Naive thymus-derived CD4-positive, alpha-beta T cell (primary cell): Measurements from ENCODE around the gene LPAR1. TPM values are rescaled to one million over a fixed set of nuclear protein-coding genes. Genes with fewer than 3 reads are reported as not detected.

Experiments
- ATAC-seq: fragments of 150-1000 bp; cut with Tn5 transposase; 2 replicates; pipeline ENCODE4 v1.10.0; 2021; ENCODE audit warnings: mild to moderate bottlenecking, moderate library complexity
- CTCF ChIA-PET: fragments of 350-600 bp; sonication (Branson Sonifier 250); formaldehyde crosslinking; loops from one replicate; lab custom pipeline; 2021; ENCODE audit warnings: antibody characterized with exemption; lab: Charles Lee
- POLR2A ChIA-PET: fragments of 350-600 bp; sonication (Branson Sonifier 250); formaldehyde crosslinking; loops from one replicate; lab custom pipeline; 2021; ENCODE audit warnings: antibody characterized with exemption, inconsistent platforms; lab: Charles Lee
- DNase-seq, 9 donors: peaks; one replicate each; pipeline versions ENCODE4 v3.0.0 to v3.0.0-alpha.2; 2020 to 2022; ENCODE audit warnings: mixed read lengths in 1 of 9
- H3K27ac ChIP-seq: one replicate; pipeline ENCODE4 v1.7.0; 2013; ENCODE audit warnings: mild to moderate bottlenecking, low read depth, low read length, moderate library complexity
- H3K27me3 ChIP-seq, 2 donors: one replicate each; pipeline ENCODE4 v1.7.0; 2013; ENCODE audit warnings: low read length in 2 of 2, mild to moderate bottlenecking in 2 of 2, moderate library complexity in 2 of 2; ENCODE audit not compliant: control insufficient read depth in 2 of 2, insufficient read depth in 2 of 2
- H3K36me3 ChIP-seq, 3 experiments: 1 replicate in 2 of 3; 2 replicates in 1 of 3; pipeline ENCODE4 v1.7.0; 2013; ENCODE audit warnings: low read length in 3 of 3, mild to moderate bottlenecking in 3 of 3, moderate library complexity in 1 of 3; ENCODE audit not compliant: insufficient read depth in 3 of 3, control insufficient read depth in 2 of 3
- H3K4me1 ChIP-seq, 2 donors: one replicate each; pipeline ENCODE4 v1.7.0; 2013; ENCODE audit warnings: low read length in 2 of 2, mild to moderate bottlenecking in 2 of 2, moderate library complexity in 1 of 2; ENCODE audit not compliant: control insufficient read depth in 2 of 2, insufficient read depth in 2 of 2
- H3K4me3 ChIP-seq: 2 replicates; pipeline ENCODE4 v1.7.0; 2013; ENCODE audit warnings: mild to moderate bottlenecking, low read length
- H3K9me3 ChIP-seq, 3 experiments: 1 replicate in 2 of 3; 2 replicates in 1 of 3; pipeline ENCODE4 v1.7.0; 2013; ENCODE audit warnings: low read length in 3 of 3; ENCODE audit not compliant: control insufficient read depth in 2 of 3
- H3K27ac Mint-ChIP-seq, 9 donors: one replicate each; pipeline ENCODE4 v1.8.0; 2020 to 2022; ENCODE audit warnings: mixed read lengths in 9 of 9, mild to moderate bottlenecking in 8 of 9, moderate library complexity in 5 of 9, inconsistent platforms in 2 of 9
- H3K27me3 Mint-ChIP-seq, 5 donors: one replicate each; pipeline ENCODE4 v1.8.0; 2021 to 2022; ENCODE audit warnings: mixed read lengths in 5 of 5, mild to moderate bottlenecking in 1 of 5
- H3K36me3 Mint-ChIP-seq, 5 donors: one replicate each; pipeline ENCODE4 v1.8.0; 2020 to 2022; ENCODE audit warnings: mixed read lengths in 5 of 5, mild to moderate bottlenecking in 3 of 5, inconsistent platforms in 1 of 5
- H3K4me1 Mint-ChIP-seq, 7 donors: one replicate each; pipeline ENCODE4 v1.8.0; 2020 to 2022; ENCODE audit warnings: mixed read lengths in 7 of 7, mild to moderate bottlenecking in 3 of 7, inconsistent platforms in 1 of 7
- H3K4me3 Mint-ChIP-seq, 10 donors: one replicate each; pipeline ENCODE4 v1.8.0; 2020 to 2022; ENCODE audit warnings: mild to moderate bottlenecking in 10 of 10, mixed read lengths in 10 of 10, moderate library complexity in 6 of 10, inconsistent platforms in 2 of 10
- H3K9me3 Mint-ChIP-seq, 11 donors: one replicate each; pipeline ENCODE4 v1.8.0; 2020 to 2022; ENCODE audit warnings: mixed read lengths in 11 of 11, mild to moderate bottlenecking in 4 of 11, inconsistent platforms in 1 of 11, moderate library complexity in 1 of 11
- intact Hi-C, 2 donors: fragments of 100-400 bp; cut with micrococcal nuclease; formaldehyde crosslinking; loops; one replicate each; pipeline ENCODE4 v1.15.1; 2023
- polyA plus RNA-seq, 2 donors: library from polyadenylated mRNA; unstranded; fragments of 300-500 nt; fragmentation: Illumina TruSeq; gene quantifications; one replicate each; pipeline ENCODE4 v1.2.3, GENCODE V29; 2021
- total RNA-seq, 6 experiments: library from RNA in 5 of 6; stranded (reverse) in 5 of 6; gene quantifications; 1 replicate in 5 of 6; 2 replicates in 1 of 6; pipeline ENCODE4 v1.2.3 and lab custom pipeline; 2021 to 2026

LPAR1 gene
- total and polyA plus RNA-seq, 7 experiments from 2014 or later, result 0.13 to 1.9 (median 0.45) TPM; not detected in 4

GRCh38 chr9:110980261-110980660 is 58.0 kb downstream of the LPAR1 start:
- no peak overlapping the region for H3K27ac Mint-ChIP-seq
- H3K27me3 Mint-ChIP-seq, result peaks cover 0 to 6% (median 0%) of the 10 kb centered on the region in 5 donors
- Histone ChIP-seq H3K9me3 (no peaks in the 10 kb centered on the region), H3K4me3 (no peak overlapping the region), H3K36me3 (no peaks in the 10 kb centered on the region), H3K27ac (no peak overlapping the region), H3K27me3 (no peaks in the 10 kb centered on the region), H3K4me1 (no peaks in the 10 kb centered on the region)
- H3K4me1 Mint-ChIP-seq, result no peaks in the 10 kb centered on the region
- ATAC-seq, result no peak
- ChIA-PET CTCF (interaction anchor here (0.5 kb wide), 1 partner anchor 49 kb away, joined by 3 read pairs; no protein-coding TSS in a partner anchor), POLR2A (no interaction called here)
- no peaks in the 10 kb centered on the region for H3K36me3 Mint-ChIP-seq
- no peak for DNase-seq
- H3K9me3 Mint-ChIP-seq, result peaks cover 0 to 7% (median 3%) of the 10 kb centered on the region in 11 donors
- H3K4me3 Mint-ChIP-seq, result no peak overlapping the region
- intact Hi-C loops, result no loop called here

DNA sequence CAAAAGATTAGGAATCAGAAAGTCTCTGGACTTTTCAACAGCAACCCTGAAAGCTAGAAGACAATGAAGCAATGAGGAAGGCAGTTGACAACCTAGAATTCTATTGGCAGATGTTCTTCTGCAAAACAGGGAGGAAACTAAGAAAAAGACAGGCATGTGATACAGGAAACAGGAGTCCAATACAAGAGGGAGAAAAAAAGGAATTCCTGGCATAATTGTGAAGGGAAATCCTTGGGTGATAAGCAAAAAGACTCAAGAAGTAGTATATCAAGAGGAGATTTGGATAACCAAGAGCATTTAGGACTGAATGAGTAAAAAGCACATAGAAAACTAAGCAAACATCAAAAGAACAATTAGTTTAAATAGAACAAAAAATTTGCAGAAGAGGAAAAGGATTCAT is 58.6 kb downstream of the LPAR1 start:
- Histone ChIP-seq H3K27ac (no peak overlapping the region), H3K27me3 (no peaks in the 10 kb centered on the region), H3K9me3 (no peaks in the 10 kb centered on the region), H3K4me3 (no peak overlapping the region), H3K36me3 (no peaks in the 10 kb centered on the region), H3K4me1 (no peaks in the 10 kb centered on the region)
- no peak overlapping the region for H3K27ac Mint-ChIP-seq
- intact Hi-C loops, result no loop called here
- POLR2A ChIA-PET, result no interaction called here
- peaks cover 0 to 6% (median 0%) of the 10 kb centered on the region in 5 donors for H3K27me3 Mint-ChIP-seq
- CTCF ChIA-PET, result no interaction called here
- H3K36me3 Mint-ChIP-seq, result no peaks in the 10 kb centered on the region
- DNase-seq, result no peak
- H3K9me3 Mint-ChIP-seq, result peaks cover 0 to 12% (median 3%) of the 10 kb centered on the region in 11 donors
- ATAC-seq, result no peak
- H3K4me1 Mint-ChIP-seq, result no peaks in the 10 kb centered on the region
- H3K4me3 Mint-ChIP-seq, result no peak overlapping the region

DNA sequence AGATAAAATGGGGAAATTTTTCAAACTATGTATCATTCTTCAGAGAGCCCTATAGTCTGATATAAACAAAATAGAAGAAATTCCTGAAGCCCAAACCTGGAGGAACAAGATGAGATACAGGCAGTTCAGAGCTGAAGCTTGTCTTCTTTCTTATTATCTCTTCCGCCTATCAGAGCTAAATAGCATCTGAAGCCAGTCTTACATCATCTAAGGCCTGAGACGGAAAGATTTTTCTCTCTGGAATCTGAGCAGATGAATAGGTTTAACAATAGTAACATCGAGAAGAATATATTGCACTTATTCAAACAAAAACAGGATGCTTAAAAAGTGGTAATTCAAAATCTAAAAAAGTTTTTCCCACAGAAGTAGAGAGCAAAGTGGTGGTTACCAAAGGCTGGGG is 59.8 kb downstream of the LPAR1 start:
- DNase-seq (no peak), ATAC-seq (no peak)
- no peaks in the 10 kb centered on the region for H3K4me1 ChIP-seq
- Mint-ChIP-seq H3K4me3 (no peak overlapping the region), H3K27me3 (peaks cover 0 to 6% (median 0%) of the 10 kb centered on the region in 5 donors), H3K27ac (no peak overlapping the region), H3K4me1 (no peaks in the 10 kb centered on the region), H3K36me3 (no peaks in the 10 kb centered on the region), H3K9me3 (peaks cover 0 to 10% (median 3%) of the 10 kb centered on the region in 11 donors)
- H3K4me3 ChIP-seq, result no peak overlapping the region
- POLR2A ChIA-PET, result no interaction called here
- H3K27me3 ChIP-seq, result no peaks in the 10 kb centered on the region
- intact Hi-C loops, result no loop called here
- CTCF ChIA-PET, result no interaction called here
- H3K36me3 ChIP-seq, result no peaks in the 10 kb centered on the region
- no peak overlapping the region for H3K27ac ChIP-seq
- H3K9me3 ChIP-seq, result no peaks in the 10 kb centered on the region

- no peaks in the 10 kb centered on the region for H3K4me1 Mint-ChIP-seq
- H3K27ac ChIP-seq, result no peak overlapping the region
- no peak overlapping the region for H3K27ac Mint-ChIP-seq
- H3K36me3 ChIP-seq, result no peaks in the 10 kb centered on the region
- peaks cover 0 to 10% (median 2%) of the 10 kb centered on the region in 11 donors for H3K9me3 Mint-ChIP-seq
- H3K4me1 ChIP-seq, result no peaks in the 10 kb centered on the region
- H3K36me3 Mint-ChIP-seq, result no peaks in the 10 kb centered on the region
- DNase-seq, result no peak
- peaks cover 0 to 6% (median 0%) of the 10 kb centered on the region in 5 donors for H3K27me3 Mint-ChIP-seq
- CTCF ChIA-PET, result no interaction called here
- POLR2A ChIA-PET, result no interaction called here
- no peak overlapping the region for H3K4me3 ChIP-seq
- H3K4me3 Mint-ChIP-seq, result no peak overlapping the region
- no peaks in the 10 kb centered on the region for H3K9me3 ChIP-seq
- H3K27me3 ChIP-seq, result no peaks in the 10 kb centered on the region
- ATAC-seq, result no peak
- intact Hi-C loops, result no loop called here
These were observed 61.0 kb downstream of the LPAR1 start for GRCh38 chr9:110977259-110977709.

DNA sequence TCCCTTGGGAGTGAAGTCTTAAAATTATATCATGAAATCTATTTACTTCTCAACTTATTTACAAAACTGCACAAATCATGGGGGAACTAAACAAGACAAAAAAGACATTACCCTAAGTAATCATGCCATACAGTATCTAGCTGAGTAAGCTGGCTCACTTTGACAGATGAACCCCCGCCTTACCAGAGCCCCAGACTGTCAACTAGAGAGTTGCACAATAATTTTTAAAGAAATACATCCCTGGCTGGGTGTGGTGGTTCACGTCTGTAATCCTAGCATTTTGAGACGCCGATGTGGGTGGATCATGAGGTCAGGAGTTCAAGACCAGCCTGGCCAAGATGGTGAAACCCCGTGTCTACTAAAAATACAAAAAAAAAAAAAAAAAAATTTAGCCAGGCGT is 62.3 kb downstream of the LPAR1 start:
- no peak overlapping the region for H3K4me3 Mint-ChIP-seq
- Histone ChIP-seq H3K4me3 (no peak overlapping the region), H3K4me1 (no peaks in the 10 kb centered on the region), H3K27me3 (no peaks in the 10 kb centered on the region), H3K27ac (no peak overlapping the region), H3K36me3 (no peaks in the 10 kb centered on the region), H3K9me3 (no peaks in the 10 kb centered on the region)
- H3K9me3 Mint-ChIP-seq, result peaks cover 0 to 11% (median 2%) of the 10 kb centered on the region in 11 donors
- intact Hi-C loops, result no loop called here
- ATAC-seq (no peak), DNase-seq (no peak)
- H3K4me1 Mint-ChIP-seq, result no peaks in the 10 kb centered on the region
- no peak overlapping the region for H3K27ac Mint-ChIP-seq
- CTCF ChIA-PET, result no interaction called here
- H3K36me3 Mint-ChIP-seq, result no peaks in the 10 kb centered on the region
- H3K27me3 Mint-ChIP-seq, result peaks cover 0 to 6% (median 0%) of the 10 kb centered on the region in 5 donors
- POLR2A ChIA-PET, result no interaction called here

- ChIA-PET CTCF (no interaction called here), POLR2A (no interaction called here)
- Mint-ChIP-seq H3K4me3 (no peak overlapping the region), H3K9me3 (peaks cover 0 to 11% (median 2%) of the 10 kb centered on the region in 11 donors), H3K27ac (no peak overlapping the region), H3K4me1 (no peaks in the 10 kb centered on the region), H3K36me3 (no peaks in the 10 kb centered on the region), H3K27me3 (peaks cover 0 to 6% (median 0%) of the 10 kb centered on the region in 5 donors)
- DNase-seq (no peak), ATAC-seq (no peak)
- Histone ChIP-seq H3K4me3 (no peak overlapping the region), H3K9me3 (no peaks in the 10 kb centered on the region), H3K36me3 (no peaks in the 10 kb centered on the region), H3K4me1 (no peaks in the 10 kb centered on the region), H3K27ac (no peak overlapping the region), H3K27me3 (no peaks in the 10 kb centered on the region)
- intact Hi-C loops, result no loop called here
These were observed 63.0 kb downstream of the LPAR1 start for GRCh38 chr9:110975278-110975677.

DNA sequence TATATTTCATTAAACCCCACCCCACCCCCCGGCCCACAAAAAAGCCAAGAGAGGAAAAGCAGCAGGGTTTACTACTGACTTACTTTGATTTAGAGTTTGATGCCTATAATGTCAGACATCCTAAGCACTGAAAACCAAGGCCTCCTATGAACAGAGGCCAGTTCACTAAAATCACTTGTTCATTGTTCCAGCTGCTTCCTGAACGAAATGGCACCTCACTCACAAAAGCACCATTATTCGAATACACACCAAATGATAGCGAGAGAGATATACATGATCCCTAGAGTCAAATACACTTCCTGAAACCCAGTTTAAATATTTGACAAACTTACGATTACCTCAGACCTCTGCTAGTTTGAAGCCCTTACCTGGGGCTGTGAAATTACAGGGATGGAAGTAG is 66.6 kb downstream of the LPAR1 start:
- no peaks in the 10 kb centered on the region for H3K9me3 ChIP-seq
- intact Hi-C loops, result no loop called here
- ChIA-PET CTCF (no interaction called here), POLR2A (no interaction called here)
- H3K27me3 ChIP-seq, result no peaks in the 10 kb centered on the region
- Mint-ChIP-seq H3K36me3 (no peaks in the 10 kb centered on the region), H3K9me3 (peaks cover 0 to 13% (median 0%) of the 10 kb centered on the region in 11 donors), H3K4me3 (no peak overlapping the region), H3K4me1 (no peaks in the 10 kb centered on the region), H3K27me3 (peaks cover 0 to 4% (median 0%) of the 10 kb centered on the region in 5 donors), H3K27ac (no peak overlapping the region)
- H3K27ac ChIP-seq, result no peak overlapping the region
- no peaks in the 10 kb centered on the region for H3K4me1 ChIP-seq
- H3K4me3 ChIP-seq, result no peak overlapping the region
- no peaks in the 10 kb centered on the region for H3K36me3 ChIP-seq
- ATAC-seq (no peak), DNase-seq (no peak)
